Stimulated activated CD8-positive, alpha-beta memory T cell treated with anti-CD3 and anti-CD28 coated beads, Interleukin-4, amount 100 ng/mL, for 24 hours (primary cell): ENCODE results near the gene KBTBD6.
"Not testable (repeated sequence)": the region's sequence is repeated elsewhere in the genome, so short reads cannot be mapped to it uniquely, and the experiment has no call there.

ENCODE experiments used
- DNase-seq: peaks from one replicate; pipeline ENCODE4 v3.0.0-alpha.2; 2020; ENCODE audit warnings: low read depth

Gene KBTBD6

GRCh38 chr13:41136396-41137031, 3.9 kb upstream of the KBTBD6 start:
- no peak for DNase-seq

GRCh38 chr13:41133951-41134350, 1.3 kb upstream of the KBTBD6 start:
- no peak for DNase-seq

- DNase-seq = not testable (repeated sequence)
These were observed 716 bp downstream of the KBTBD6 start for GRCh38 chr13:41131660-41132511.

- not testable (repeated sequence) for DNase-seq
These were observed 1.4 kb downstream of the KBTBD6 start for GRCh38 chr13:41131189-41131588.

GRCh38 chr13:41130356-41130755, 2.2 kb downstream of the KBTBD6 start:
- no peak for DNase-seq

GRCh38 chr13:41127701-41128100, 4.9 kb downstream of the KBTBD6 start:
- DNase-seq = no peak

GRCh38 chr13:41122838-41123237, 9.8 kb downstream of the KBTBD6 start:
- no peak for DNase-seq

GRCh38 chr13:41117869-41118268, 14.7 kb downstream of the KBTBD6 start:
- DNase-seq = no peak

DNA sequence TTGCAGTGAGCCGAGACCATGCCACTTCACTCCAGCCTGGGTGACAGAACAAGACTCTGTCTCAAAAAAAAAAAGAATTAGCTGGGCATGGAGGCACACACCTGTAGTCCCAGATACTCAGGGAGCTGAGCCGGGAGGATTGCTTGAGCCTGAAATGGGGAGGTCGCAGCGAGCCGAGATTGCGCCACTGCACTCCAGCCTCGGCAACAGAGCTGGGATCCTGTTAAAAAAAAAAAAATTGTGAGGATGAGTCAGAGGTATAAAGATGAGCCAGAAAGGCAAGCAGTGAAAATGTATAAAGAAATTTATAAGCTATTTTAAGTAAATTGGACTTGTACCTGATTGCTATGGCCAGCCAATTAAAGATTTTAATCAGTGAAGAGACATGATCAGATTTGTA, 21.1 kb downstream of the KBTBD6 start:
- DNase-seq = no peak

- DNase-seq = no peak
These were observed 25.0 kb downstream of the KBTBD6 start for GRCh38 chr13:41107584-41108014.

DNA sequence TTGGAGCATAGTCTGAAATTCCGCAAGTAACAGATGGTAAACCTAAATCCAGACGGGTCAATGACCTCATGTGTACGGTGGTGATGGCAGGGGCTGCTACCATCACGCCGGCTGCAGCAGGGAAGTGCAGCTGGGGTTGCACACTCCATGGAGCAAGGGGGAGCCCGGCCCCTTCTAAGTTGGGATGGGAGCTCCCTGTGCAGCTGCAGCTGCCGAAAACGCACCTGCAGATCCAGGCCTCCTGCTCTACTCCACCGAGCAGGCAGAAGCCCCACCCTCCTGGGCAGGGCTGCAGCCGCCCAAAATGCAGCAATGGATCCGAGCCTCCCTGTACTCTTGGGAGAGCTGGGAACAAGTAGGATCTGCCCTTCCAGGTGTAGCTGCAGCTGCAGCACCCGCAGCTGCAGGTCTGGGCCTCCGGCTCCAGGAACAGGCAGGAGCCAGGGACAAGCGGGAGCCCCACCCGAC, 25.5 kb downstream of the KBTBD6 start:
- no peak for DNase-seq

GRCh38 chr13:41099986-41100385, 32.6 kb downstream of the KBTBD6 start:
- no peak for DNase-seq

GRCh38 chr13:41098761-41099160, 33.8 kb downstream of the KBTBD6 start:
- DNase-seq = no peak

- not testable (repeated sequence) for DNase-seq
These were observed 36.9 kb downstream of the KBTBD6 start for GRCh38 chr13:41095681-41096080.

DNA sequence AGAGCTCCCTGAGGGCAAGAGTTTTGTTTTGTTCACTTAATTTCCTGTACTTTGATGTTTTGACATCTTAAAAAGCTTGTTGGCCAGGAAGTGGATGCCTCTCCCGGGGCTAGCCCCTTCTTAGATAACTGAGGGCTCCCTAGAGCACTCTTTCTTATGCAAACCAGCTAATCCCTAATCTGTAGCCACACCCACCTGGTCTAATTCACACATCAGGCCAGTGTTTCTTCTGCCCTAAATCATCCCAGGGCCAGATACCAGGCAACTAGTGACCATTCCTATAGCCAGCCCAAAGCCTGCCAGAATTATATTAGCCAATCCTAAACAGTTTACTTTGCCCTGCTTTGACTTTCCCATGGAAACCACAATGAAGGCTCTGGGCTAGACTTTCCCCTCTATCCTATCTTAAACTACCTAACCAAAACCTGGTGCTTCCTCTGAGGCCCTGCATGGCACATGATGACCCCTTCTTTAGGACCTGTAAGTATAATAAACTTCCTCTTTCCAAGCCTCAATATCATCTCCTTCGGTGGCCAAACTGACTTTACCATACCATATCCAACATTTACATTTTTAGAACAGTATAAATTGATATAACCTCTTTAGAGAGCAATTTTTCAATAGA, 46.5 kb downstream of the KBTBD6 start:
- no peak for DNase-seq

GRCh38 chr13:41079725-41080124, 52.9 kb downstream of the KBTBD6 start:
- no peak for DNase-seq
